T-helper 9 cell (primary cell): Measurements from ENCODE around the gene TRAPPC13.

Experiments used
- DNase-seq: peaks from one replicate; pipeline ENCODE4 v3.0.0-alpha.2; 2020

Gene TRAPPC13

DNA sequence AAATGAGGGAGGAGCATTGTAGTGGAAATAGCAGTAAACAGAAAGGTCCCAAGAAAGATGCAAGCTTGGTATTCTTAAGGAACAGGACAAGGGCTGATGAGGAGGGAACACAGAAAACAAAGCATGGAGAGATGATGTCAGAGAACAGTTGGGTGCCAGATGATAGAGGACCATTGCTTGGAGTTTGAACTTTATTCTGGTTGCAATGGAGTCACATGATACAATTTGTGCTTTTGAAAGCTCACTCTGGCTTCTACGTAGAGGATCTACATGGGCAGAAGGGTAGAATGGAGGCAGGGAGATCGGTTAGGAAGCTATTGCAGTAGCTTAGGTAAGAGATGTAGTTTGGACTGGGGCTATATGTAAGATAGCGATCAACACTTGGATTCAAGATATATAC, 57.3 kb downstream of the TRAPPC13 start:
- no peak for DNase-seq

GRCh38 chr5:65693121-65693520, 68.3 kb downstream of the TRAPPC13 start:
- no peak for DNase-seq

- no peak for DNase-seq
Measured at GRCh38 chr5:65695162-65695755, 70.4 kb downstream of the TRAPPC13 start.

DNA sequence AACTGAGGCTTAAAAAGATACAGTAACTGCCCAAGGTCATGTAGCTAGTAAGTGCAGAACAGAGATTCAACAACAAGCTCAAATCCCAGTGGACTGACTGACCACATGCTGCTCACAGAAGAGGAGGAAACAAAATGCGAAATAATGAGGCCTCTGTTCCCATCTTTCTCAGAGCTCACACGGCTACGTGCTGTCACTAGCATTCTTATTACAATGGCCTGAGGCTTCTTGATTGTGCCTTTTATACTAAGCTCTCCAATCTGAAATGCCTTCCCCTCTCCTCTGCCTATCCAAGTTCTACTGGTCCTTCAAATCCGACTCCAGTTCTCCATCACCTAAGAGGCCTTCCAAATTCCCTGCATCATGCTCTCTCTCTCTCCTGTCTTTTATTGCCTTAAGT, 71.1 kb downstream of the TRAPPC13 start:
- no peak for DNase-seq

DNA sequence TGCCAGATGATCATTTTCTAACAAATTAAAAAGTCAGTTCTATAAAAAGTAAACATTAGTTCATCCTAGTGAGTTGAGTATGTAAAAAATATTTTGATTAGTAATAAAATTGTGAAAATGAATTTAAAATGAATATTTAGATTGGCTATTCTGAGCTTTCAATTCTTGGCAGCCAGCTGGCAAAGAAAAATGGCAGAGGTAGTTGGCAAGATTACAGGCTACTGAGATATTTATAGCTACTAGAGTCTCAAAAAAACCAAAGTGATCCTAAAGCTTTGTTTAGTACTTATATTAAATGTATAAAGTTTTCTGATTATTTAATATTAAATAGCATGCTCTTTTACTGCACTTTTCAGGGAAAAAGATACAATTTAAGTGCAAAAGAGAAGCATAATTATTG, 72.1 kb downstream of the TRAPPC13 start:
- no peak for DNase-seq

DNA sequence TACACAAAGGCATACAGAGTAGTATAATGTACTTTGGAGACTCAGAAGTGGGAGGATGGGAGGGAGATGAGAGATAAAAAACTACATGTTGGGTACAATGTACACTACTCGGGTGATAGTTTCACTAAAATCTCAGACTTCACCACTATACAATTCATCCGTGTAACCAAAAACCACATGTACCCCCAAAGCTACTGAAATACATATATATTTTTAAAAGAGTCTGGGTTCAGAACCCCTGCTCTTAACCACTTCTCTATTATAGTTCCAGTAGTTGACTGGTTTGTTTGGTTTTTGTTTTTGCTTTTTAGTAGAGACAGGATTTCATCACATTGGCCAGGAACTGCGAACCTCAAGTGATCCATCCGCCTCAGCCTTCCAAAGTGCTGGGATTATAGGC, 74.5 kb downstream of the TRAPPC13 start:
- DNase-seq = no peak

GRCh38 chr5:65702036-65702435, 77.2 kb downstream of the TRAPPC13 start:
- DNase-seq = no peak

DNA sequence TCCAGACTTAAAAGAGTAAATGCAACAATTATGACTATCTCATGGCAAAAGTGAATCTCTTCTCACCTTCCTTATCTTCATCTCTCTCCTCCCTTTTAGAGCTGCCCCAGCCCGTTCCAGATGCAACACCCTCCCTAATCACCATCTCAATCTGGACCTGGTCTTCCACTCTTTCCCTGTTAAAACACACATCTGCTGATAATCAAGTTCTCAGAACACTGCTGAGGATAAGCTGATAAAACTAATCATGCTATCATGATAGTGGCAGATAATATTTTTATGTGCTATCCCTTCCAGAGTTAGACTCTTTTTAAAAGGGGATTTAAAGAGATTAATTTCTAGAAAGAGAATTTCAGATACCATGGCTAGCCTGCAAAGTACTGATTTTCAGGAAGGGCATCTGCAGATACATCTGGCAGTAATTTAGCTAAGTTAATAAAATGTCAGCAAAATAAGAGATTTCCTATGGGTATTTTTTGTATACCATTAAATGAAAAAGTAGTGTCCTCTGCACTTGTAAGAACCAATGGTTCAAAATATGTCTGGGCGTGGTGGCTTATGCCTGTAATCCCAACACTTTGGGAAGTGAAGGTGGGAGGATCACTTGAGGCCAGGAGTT, 79.9 kb downstream of the TRAPPC13 start:
- DNase-seq = no peak

- DNase-seq = no peak
Measured at GRCh38 chr5:65707663-65708062, 82.8 kb downstream of the TRAPPC13 start.

DNA sequence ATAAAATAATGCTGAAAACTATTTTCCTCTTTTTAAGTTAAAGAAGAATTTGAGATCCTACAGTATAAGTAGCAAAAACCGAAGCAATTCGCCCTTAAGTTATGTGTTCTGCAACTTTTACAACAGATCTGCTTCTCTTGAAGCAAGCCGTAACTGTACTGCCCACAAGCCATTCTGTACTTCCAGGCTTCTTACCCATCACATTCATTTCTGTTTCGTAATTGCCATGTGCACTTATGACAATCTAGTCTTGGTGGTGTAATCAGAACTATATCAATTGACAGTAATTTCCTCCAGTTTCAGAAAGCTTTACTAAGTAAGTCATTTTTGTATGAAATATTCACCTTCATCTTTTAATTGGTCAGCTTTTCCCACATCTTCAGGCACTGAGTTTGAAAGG, 83.3 kb downstream of the TRAPPC13 start:
- no peak for DNase-seq
